Measurements from ENCODE around the gene GLIS1.
"Not testable (repeated sequence)": the region's sequence is repeated elsewhere in the genome, so short reads cannot be mapped to it uniquely, and the experiment has no call there.

The GLIS1 gene

GRCh38 chr1:53562981-53563379 is 176.0 kb downstream of the GLIS1 start:
- DNase-seq (ENCODE audit: low read depth in 2 of 2): no peak

GRCh38 chr1:53562291-53562980 is 176.5 kb downstream of the GLIS1 start:
- DNase-seq (ENCODE audit: low read depth in 2 of 2): peak in 1 of 2 donors; percentile 14

DNA sequence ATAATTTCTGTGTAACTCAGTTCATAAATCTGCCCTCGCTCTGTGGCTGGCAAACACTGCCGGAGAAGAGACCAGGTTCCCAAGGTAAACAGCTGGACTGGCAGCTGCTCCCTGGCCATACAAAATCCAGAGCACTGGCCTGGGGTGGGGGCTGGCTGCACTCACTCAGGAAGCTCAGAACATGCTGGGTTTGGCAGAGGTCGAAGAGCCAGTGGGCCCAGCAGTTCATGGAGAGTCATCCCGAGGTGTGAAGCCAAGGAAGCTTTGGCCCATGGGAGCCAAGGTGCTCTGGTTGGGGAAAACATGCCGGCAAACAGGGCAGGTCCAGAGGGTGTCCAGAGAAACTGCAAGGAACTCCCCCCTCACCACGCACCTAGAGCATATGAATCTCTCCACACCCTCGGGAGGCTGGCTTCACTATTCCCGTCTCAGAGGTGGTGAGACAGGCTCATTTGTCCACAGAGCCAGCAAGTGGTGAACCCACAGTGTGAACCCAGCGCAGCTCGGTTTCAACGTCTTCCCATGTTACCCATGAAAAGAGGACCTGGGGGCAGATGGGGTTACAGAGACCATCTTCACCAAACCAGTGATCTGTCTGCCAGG is 177.4 kb downstream of the GLIS1 start:
- DNase-seq (ENCODE audit: low read depth in 2 of 2): no peak

DNA sequence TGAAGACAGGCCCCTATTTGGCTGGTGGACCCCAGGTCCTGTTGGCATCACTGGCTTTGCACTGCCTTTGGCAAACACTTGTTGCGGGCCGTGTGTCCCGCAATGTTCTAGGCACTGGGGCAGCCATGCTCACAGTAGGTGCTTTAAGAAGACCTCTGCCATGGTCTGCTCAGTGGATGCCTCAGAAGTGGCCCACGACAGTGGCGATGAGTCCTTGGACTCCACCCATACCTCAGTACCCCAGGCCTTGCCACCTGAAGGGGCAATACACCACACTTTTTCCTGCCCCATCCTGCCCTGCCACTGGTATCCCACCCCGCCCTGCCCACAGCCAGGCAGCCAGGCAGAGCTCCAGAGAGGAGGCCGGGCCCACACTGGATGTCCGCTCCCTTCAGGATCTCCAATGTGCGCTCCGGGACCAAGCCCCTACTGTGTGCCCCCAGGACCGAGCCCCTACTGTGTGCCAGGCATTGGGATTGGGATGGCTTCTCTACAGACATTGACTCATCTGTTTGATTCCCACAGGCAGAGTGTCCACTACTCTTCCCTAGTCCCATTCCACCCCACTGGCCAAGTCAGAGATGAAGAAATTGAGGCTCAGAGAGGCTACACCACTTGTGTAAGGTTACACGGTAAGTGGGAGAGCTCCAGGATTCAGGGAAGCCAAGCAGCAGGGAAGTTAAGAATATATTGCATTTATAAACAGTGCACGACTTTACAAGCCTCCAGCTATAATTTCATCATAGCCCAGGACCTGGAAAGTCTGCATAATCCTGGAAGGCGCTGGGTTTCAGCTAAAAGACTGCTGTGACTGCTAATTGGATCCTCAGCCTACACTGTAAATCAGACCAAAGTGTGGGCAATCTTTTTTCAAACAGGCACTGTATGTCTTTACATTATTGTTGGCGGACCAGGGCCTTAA is 178.1 kb downstream of the GLIS1 start:
- no peak for DNase-seq (ENCODE audit: low read depth in 2 of 2)

- DNase-seq (ENCODE audit: low read depth in 2 of 2): no peak
These were observed 178.9 kb downstream of the GLIS1 start for GRCh38 chr1:53559854-53560580.

- DNase-seq (ENCODE audit: low read depth in 2 of 2): no peak
These were observed 179.6 kb downstream of the GLIS1 start for GRCh38 chr1:53559391-53559815.

- no peak for DNase-seq (ENCODE audit: low read depth in 2 of 2)
These were observed 180.1 kb downstream of the GLIS1 start for GRCh38 chr1:53558739-53559315.

GRCh38 chr1:53557830-53558738 is 180.9 kb downstream of the GLIS1 start:
- DNase-seq (ENCODE audit: low read depth in 2 of 2): no peak

GRCh38 chr1:53557369-53557768 is 181.6 kb downstream of the GLIS1 start:
- no peak for DNase-seq (ENCODE audit: low read depth in 2 of 2)

GRCh38 chr1:53556657-53557227 is 182.2 kb downstream of the GLIS1 start:
- no peak for DNase-seq (ENCODE audit: low read depth in 2 of 2)

GRCh38 chr1:53555620-53556326 is 183.2 kb downstream of the GLIS1 start:
- DNase-seq (ENCODE audit: low read depth in 2 of 2): not testable (repeated sequence)

GRCh38 chr1:53554592-53555305 is 184.2 kb downstream of the GLIS1 start:
- no peak for DNase-seq (ENCODE audit: low read depth in 2 of 2)

DNA sequence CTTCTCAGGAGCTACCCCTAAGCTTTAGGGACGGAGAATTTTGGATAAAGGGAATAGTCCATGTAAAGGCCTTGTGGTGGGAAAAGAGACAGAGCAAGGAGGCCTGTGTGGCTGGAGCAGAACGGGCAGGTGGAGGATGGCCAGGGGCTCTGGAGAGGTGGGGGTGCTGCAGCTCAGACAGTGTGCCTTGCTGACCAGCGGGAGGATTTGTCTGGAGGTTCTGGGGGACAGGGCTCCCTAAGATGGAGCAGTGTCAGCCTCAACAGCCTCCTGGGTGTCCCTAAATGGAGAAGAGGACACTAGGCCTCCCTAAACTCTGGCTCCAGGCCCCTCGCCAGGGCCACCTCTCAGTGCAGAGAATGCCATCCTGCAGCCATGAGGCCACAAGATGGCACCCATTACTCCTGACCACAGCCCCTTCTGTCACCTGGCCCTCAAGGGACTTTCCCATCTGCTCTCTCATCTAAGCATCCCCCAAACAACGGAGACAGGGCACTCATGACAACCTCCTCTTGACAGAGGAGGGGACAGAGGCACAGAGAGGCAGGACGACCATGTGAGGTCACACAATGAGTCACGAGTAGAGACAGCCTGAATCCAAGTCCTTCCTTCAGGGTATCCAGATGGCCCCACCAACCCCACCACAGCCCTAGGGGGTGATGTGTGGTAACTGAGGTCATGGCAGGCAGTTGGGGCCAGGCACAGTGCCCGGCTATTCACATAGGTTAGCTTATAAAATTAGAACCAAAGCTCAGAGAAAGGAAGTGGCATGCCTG is 185.0 kb downstream of the GLIS1 start:
- DNase-seq (ENCODE audit: low read depth in 2 of 2): no peak

DNA sequence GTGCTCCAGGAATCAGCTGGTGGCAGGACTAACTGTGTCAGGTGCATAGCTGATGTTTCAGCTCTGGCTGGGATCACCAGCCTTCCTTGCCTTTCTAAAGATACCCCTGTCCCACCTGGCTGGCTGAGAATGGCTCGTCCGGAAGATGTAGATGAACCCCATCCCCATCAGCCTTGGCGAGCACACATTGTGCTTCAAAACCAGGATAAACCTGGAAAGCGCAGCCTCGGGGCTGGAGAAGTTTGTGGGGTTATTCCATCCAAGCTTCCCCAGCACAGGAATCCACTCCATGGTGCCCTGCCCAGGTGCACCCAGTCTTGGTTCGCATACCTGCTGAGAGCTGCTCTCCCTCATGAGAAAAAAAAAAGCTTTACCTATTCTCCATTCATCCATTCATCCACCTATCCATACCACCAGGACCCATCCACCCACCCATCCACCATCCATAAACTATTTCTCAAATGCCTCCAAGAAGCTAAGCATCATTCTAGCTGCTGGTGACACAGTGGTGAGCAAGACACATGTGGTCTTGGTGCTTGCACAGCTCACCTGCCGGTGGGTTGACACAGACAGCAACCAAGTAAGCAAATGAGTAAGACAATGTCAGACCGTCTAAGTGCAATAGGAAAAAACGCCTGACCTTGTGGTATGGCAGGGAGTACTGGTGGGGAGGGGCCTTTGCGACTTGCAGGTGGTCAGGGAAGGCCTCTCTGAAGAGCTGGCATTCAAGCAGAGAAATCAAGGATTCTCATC is 185.8 kb downstream of the GLIS1 start:
- no peak for DNase-seq (ENCODE audit: low read depth in 2 of 2)

- DNase-seq (ENCODE audit: low read depth in 2 of 2): no peak
These were observed 186.7 kb downstream of the GLIS1 start for GRCh38 chr1:53552146-53552861.

- no peak for DNase-seq (ENCODE audit: low read depth in 2 of 2)
These were observed 187.5 kb downstream of the GLIS1 start for GRCh38 chr1:53551428-53551995.

All from activated CD8-positive, alpha-beta memory T cell treated with anti-CD3 and anti-CD28 coated beads for 4 hours (primary cell).